ENCODE data around the gene ANKRD28.

The ANKRD28 gene

GRCh38 chr3:15723624-15723884, 74.2 kb downstream of the ANKRD28 start:
- no peak for DNase-seq (ENCODE audit: low read depth)

GRCh38 chr3:15722877-15723623, 74.7 kb downstream of the ANKRD28 start:
- no peak for DNase-seq (ENCODE audit: low read depth)

- DNase-seq (ENCODE audit: low read depth), result no peak
Observed at GRCh38 chr3:15716178-15716577, 81.6 kb downstream of the ANKRD28 start.

- no peak for DNase-seq (ENCODE audit: low read depth)
Observed at GRCh38 chr3:15714448-15714847, 83.3 kb downstream of the ANKRD28 start.

GRCh38 chr3:15713364-15713763, 84.4 kb downstream of the ANKRD28 start:
- DNase-seq (ENCODE audit: low read depth), result no peak

DNA sequence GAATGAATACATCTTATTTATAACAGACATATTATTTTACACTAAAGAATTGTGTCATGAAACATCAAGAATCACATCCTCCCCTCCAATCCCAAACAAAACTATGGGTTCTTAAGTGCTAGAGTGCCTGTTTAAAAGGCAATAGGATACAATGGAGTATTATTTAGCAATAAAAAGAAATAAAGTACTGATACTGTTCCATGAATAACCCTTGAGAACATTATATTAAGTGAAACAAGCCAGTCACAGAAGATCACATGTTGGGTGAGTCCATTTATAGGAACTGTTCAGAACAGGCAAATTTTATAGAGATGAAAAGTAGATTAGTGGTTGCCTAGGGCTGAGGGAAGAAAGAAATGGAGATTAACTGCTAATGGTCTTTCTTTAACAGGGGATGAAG, 86.5 kb downstream of the ANKRD28 start:
- no peak for DNase-seq (ENCODE audit: low read depth)

DNA sequence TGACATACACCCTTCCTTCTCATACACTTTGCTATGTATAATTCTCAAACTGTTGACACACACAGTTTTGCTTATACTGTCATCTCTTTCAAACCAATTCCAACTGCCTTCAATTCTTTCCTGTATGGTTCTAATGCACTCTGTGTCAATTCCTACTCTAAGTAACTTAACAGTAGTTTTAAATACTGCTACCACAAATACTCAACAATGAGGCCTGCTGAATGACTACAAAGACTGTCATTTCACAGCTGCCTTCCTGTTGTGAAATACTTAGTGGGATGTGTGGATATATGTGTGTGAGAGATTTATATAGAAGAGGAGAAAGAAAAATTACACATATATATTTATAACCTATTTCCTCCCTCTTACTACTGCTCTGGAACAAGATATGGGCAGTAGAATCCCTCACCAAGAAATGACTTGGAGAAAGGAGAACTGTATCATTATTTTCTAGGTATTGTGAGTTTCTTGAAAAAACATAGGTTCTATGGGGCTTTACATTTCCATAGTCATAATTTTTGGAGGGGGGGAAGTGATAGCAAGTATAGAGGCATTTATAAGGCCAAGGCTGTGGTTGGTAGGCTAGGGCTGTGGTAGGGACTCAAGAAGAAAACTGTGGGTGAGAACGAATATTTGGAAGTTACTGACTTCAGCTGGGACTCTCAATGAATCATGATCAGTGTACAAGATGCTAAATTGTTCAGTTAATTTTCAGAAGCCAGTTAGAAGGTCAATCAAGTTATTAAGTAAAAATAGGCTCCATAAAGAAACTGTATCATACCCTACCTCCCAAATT, 88.7 kb downstream of the ANKRD28 start:
- DNase-seq (ENCODE audit: low read depth), result no peak

DNA sequence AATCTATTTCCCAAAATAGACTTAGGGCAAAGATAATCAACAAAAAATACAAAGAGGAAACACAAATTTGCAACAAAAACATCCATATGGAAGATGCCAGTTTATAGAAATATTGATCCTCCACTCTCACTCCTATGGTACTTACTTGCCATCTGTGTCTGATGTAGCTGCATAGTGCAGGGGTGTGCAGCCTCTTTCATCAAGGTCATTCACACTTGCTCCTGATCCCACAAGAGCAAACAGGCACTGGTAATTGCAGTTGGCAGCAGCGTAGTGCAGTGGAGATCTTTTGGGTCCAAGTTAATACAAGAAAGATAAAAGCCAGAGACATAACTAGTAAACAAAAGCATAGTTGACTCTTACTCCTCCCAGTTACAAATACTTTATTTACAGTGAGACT, 90.0 kb downstream of the ANKRD28 start:
- DNase-seq (ENCODE audit: low read depth), result no peak

GRCh38 chr3:15703346-15703745, 94.4 kb downstream of the ANKRD28 start:
- no peak for DNase-seq (ENCODE audit: low read depth)

DNA sequence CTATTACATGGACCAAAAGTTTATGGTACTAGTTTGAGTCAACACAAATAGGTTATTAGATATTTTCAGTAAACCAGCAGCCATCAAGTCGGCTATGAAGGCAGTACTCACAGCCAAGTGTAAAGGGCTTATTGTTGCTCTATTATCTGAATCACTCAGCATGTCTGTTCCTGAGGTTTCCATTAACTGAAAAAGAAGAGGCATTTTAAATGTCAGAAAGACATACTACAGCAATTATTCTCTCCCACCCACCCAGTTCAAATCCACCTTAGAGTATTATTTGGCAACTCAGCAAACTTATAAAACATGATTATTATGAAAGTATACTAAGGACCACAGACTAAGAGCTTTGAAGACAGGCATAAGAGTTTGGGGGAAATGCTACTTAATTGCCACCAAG, 103.2 kb downstream of the ANKRD28 start:
- no peak for DNase-seq (ENCODE audit: low read depth)

- no peak for DNase-seq (ENCODE audit: low read depth)
Observed at GRCh38 chr3:15693355-15693754, 104.4 kb downstream of the ANKRD28 start.

DNA sequence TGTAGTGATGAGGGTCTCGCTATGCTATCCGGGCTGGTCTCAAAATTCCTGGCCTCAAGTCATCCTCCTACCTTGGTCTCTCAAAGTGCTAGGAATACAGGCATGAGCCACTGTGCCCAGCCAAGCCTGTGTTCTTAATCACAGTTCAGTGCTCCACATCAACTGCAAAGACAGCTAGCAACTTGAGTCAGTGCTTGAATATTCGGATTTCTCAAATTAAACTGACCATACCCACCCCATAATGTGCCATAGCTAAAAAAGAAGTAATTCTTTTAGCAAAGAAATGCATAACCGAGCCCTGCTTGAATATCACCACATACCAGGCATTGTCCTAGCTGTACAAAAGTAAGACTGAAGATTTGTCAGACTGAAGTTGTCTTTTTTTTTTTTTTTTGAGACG, 107.0 kb downstream of the ANKRD28 start:
- no peak for DNase-seq (ENCODE audit: low read depth)

- DNase-seq (ENCODE audit: low read depth), result no peak
Observed at GRCh38 chr3:15690230-15690629, 107.5 kb downstream of the ANKRD28 start.

GRCh38 chr3:15685927-15686326, 111.9 kb downstream of the ANKRD28 start:
- no peak for DNase-seq (ENCODE audit: low read depth)

DNA sequence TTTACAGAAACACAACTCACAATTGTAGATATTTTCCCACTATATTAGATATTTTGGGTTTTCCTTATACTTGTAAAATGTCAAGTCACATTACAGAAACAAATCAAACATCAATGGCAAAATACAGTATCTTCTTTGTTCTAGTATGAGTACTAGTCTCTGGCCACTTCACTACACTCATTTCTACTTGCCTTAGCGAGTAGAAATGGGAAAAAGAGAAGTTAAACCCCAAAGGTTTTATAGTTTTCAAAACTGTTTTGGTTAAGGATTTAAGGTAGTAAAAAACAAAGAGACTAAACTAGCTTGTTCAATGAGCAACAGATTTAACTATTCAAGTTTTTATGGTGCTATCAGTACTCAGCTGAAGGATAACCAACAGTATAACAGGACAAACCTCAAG, 114.5 kb downstream of the ANKRD28 start:
- no peak for DNase-seq (ENCODE audit: low read depth)

- no peak for DNase-seq (ENCODE audit: low read depth)
Observed at GRCh38 chr3:15682561-15683185, 115.1 kb downstream of the ANKRD28 start.

DNA sequence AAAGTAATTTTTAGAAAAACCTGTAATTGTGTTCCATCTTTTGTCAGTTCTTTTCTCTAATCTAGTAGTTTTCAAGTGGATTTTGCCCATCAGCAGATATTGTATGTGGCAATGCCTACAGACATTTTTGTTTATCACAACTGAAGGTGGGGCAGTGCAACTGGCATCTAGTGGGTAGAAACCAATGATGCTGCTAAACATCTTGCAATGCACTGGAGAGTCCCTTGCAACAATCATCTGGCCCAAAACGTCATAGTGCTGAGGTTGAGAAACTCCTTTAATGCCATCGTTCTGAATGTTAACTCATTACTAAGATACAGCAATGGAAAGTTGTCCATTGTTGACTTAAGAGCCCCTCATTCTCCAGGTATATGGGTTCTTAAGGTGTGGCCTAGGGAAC, 116.1 kb downstream of the ANKRD28 start:
- no peak for DNase-seq (ENCODE audit: low read depth)

DNA sequence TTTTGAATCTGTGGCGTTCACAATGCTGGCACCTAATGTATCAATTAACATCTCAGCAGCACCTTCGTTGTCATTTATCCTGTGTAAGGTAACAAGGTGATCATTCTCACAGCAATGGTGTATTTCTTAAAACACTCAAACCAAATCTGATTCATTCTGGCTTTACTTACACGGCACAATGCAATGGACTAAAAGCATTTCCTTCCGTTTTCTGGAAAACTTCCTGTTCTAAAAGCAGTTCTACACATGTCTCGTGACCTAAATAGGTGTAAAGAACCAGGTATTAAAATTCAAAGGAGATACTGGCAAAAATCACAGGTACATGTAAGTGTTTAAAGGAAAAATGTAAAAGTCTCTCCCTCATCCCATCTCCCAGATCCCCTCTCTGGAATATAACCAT, 118.5 kb downstream of the ANKRD28 start:
- no peak for DNase-seq (ENCODE audit: low read depth)

DNA sequence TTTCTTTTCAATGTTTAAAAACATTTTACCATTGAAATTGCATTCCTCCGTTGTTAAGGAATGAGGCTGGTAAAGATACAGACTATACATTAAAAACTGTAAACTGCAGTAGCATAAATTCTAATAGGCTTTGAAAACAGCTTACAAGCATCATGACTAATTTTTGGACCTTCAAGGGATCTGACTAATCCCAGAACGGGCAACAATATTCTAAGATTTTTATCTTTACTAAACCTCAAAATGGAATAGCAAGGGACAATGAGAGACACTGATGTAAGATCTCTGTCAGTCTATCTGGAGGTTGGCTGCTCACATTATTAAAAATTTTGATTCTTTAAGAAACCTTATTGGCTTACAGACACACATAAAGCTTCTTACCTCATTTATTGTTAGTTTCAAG, 121.5 kb downstream of the ANKRD28 start:
- DNase-seq (ENCODE audit: low read depth), result no peak

- no peak for DNase-seq (ENCODE audit: low read depth)
Observed at GRCh38 chr3:15673536-15673935, 124.2 kb downstream of the ANKRD28 start.

- DNase-seq (ENCODE audit: low read depth), result no peak
Observed at GRCh38 chr3:15667484-15667883, 130.3 kb downstream of the ANKRD28 start.

- no peak for DNase-seq (ENCODE audit: low read depth)
Observed at GRCh38 chr3:15666277-15666676, 131.5 kb downstream of the ANKRD28 start.

GRCh38 chr3:15665510-15666150, 132.1 kb downstream of the ANKRD28 start:
- no peak for DNase-seq (ENCODE audit: low read depth)

All from stimulated activated CD8-positive, alpha-beta memory T cell treated with anti-CD3 and anti-CD28 coated beads, Interleukin-15, amount 100 ng/mL, for 24 hours (primary cell).